GM12878 (cell line): ENCODE measurements around the gene SDHAF2. TPM values are rescaled to one million over a fixed set of nuclear protein-coding genes. Genes with fewer than 3 reads are reported as not detected.

ENCODE experiments used
- ATAC-seq: fragments of 200-7000 bp; cut with Tn5 transposase; 3 replicates; pipeline ENCODE4 v1.9.1; 2020; ENCODE audit warnings: mild to moderate bottlenecking, moderate library complexity
- BruUV-seq: library from RNA; stranded (reverse); fragments of 400-500 nt; replicated peaks from 2 replicates; lab custom pipeline; 2021; lab: Mats Ljungman, UMichigan
- CTCF ChIA-PET: fragments of 300-600 bp; sonication (Branson Sonifier 250); formaldehyde crosslinking; extraction: SDS; loops from one replicate; lab custom pipeline; 2021; ENCODE audit warnings: inconsistent platforms; lab: Yijun Ruan, JAX
- POLR2A ChIA-PET: fragments of 350-600 bp; formaldehyde crosslinking; extraction: SDS; loops from one replicate; lab custom pipeline; 2021; ENCODE audit warnings: inconsistent platforms; lab: Charles Lee
- RAD21 ChIA-PET: fragments of 300-600 bp; sonication (Branson Sonifier 250); formaldehyde crosslinking; loops from one replicate; lab custom pipeline; 2023; ENCODE audit warnings: antibody characterized with exemption; ENCODE audit not compliant: unreplicated experiment; lab: Charles Lee
- SMC1A ChIA-PET: fragments of 300-600 bp; sonication (Branson Sonifier 250); formaldehyde crosslinking; loops from one replicate; lab custom pipeline; 2023; ENCODE audit not compliant: unreplicated experiment, uncharacterized antibody; lab: Charles Lee
- DNase-seq: peaks from one replicate; pipeline ENCODE4 v3.0.0-alpha.2; 2011; ENCODE audit warnings: low read depth, low spot score
- FAIRE-seq: peaks from 3 replicates; lab custom pipeline; 2011; peaks lifted over from hg19 to GRCh38; lab: Jason Lieb, UNC
- H2AFZ ChIP-seq: 2 replicates; pipeline ENCODE4 v1.6.0; 2011; ENCODE audit warnings: low read depth, low read length, control low read depth; ENCODE audit not compliant: control insufficient read depth
- H3K27ac ChIP-seq: 2 replicates; pipeline ENCODE4 v1.5.1; 2011; ENCODE audit warnings: control low read depth; ENCODE audit not compliant: control insufficient read depth, insufficient read depth
- H3K27me3 ChIP-seq, 2 experiments: replicated peaks in 1 of 2; 2 replicates each; pipeline versions ENCODE4 v1.6.0 to v1.6.1; 2011; ENCODE audit warnings: low read length in 1 of 2; ENCODE audit not compliant: control insufficient read depth in 2 of 2, insufficient read depth in 2 of 2
- H3K36me3 ChIP-seq, 2 experiments: 2 replicates each; pipeline ENCODE4 v1.5.1; 2011; ENCODE audit warnings: low read length in 1 of 2; ENCODE audit not compliant: control insufficient read depth in 2 of 2, insufficient read depth in 2 of 2
- H3K4me1 ChIP-seq: 2 replicates; pipeline ENCODE4 v1.6.1; 2011; ENCODE audit warnings: mild to moderate bottlenecking, low read length, moderate library complexity, mixed read lengths; ENCODE audit not compliant: control insufficient read depth, insufficient read depth
- H3K4me2 ChIP-seq: 2 replicates; pipeline ENCODE4 v1.6.0; 2011; ENCODE audit warnings: control low read depth; ENCODE audit not compliant: control insufficient read depth, insufficient read depth
- H3K4me3 ChIP-seq: fragments of 200-600 bp; sonication (generic); 2 replicates; pipeline ENCODE4 v1.5.1; 2016
- H3K79me2 ChIP-seq: 2 replicates; pipeline ENCODE4 v1.6.0; 2011; ENCODE audit warnings: low read length; ENCODE audit not compliant: control insufficient read depth, insufficient read depth
- H3K9ac ChIP-seq: 2 replicates; pipeline ENCODE4 v1.8.0; 2011; ENCODE audit warnings: low read length, control low read depth, mixed read lengths; ENCODE audit not compliant: control insufficient read depth, insufficient read depth
- H3K9me3 ChIP-seq: replicated peaks from 3 replicates; pipeline ENCODE4 v1.5.1; 2011; ENCODE audit warnings: mild to moderate bottlenecking, low read length; ENCODE audit not compliant: control insufficient read depth, insufficient read depth
- H4K20me1 ChIP-seq: 2 replicates; pipeline ENCODE4 v1.6.0; 2011; ENCODE audit not compliant: control insufficient read depth, insufficient read depth
- CREM ChIP-seq: IDR thresholded peaks from 2 replicates; pipeline ENCODE4 v1.6.1; 2014; ENCODE audit warnings: antibody characterized with exemption, low read depth
- EP300 ChIP-seq, 2 experiments: fragments of 150-350 bp in 1 of 2; IDR thresholded peaks; 2 replicates each; pipeline ENCODE4 v1.6.1; 2011 to 2012; ENCODE audit warnings: low read depth in 2 of 2, low read length in 2 of 2, borderline replicate concordance in 1 of 2, improper control_type of control experiment in 1 of 2, inconsistent platforms in 1 of 2; ENCODE audit not compliant: control insufficient read depth in 1 of 2
- IRF3 ChIP-seq: fragments of 450-650 bp; IDR thresholded peaks from 2 replicates; pipeline ENCODE4 v1.6.1; 2014; ENCODE audit warnings: mild to moderate bottlenecking
- IRF4 ChIP-seq: IDR thresholded peaks from 2 replicates; pipeline ENCODE4 v1.6.1; 2011; ENCODE audit warnings: low read depth, low read length
- JUND ChIP-seq: IDR thresholded peaks from 2 replicates; pipeline ENCODE4 v1.6.1; 2012; ENCODE audit warnings: low read depth, mild to moderate bottlenecking, low read length, improper control_type of control experiment, moderate library complexity
- SIN3A ChIP-seq: IDR thresholded peaks from 2 replicates; pipeline ENCODE4 v1.6.1; 2012; ENCODE audit warnings: low read depth, low read length, improper control_type of control experiment
- SREBF2 ChIP-seq: IDR thresholded peaks from 2 replicates; pipeline ENCODE4 v1.6.1; 2012; ENCODE audit warnings: mild to moderate bottlenecking, low read length
- SUZ12 ChIP-seq: fragments of 200-600 bp; sonication (generic); IDR thresholded peaks from one replicate; pipeline ENCODE4 v1.6.1; 2018; ENCODE audit warnings: antibody characterized with exemption, mild to moderate bottlenecking; ENCODE audit not compliant: unreplicated experiment
- ZNF24 ChIP-seq: fragments of 450-650 bp; IDR thresholded peaks from 2 replicates; pipeline ENCODE4 v1.6.1; 2017; ENCODE audit warnings: antibody characterized with exemption, mild to moderate bottlenecking
- WGBS: methylation state at CpG from one replicate; pipeline ENCODE4 v1.1.6; 2016; ENCODE audit warnings: low lambda C conversion rate; ENCODE audit not compliant: insufficient replicate concordance, insufficient coverage; ENCODE audit errors: missing lambda C conversion rate; 5-methylcytosine and 5-hydroxymethylcytosine counted together
- in situ Hi-C: fragments of 300-500 bp; cut with MboI; formaldehyde crosslinking; loops from 9 replicates; pipeline ENCODE4 v1.14.3; 2018; ENCODE audit warnings: mixed read lengths
- intact Hi-C: fragments of 100-400 bp; cut with micrococcal nuclease; formaldehyde crosslinking; loops from one replicate; pipeline ENCODE4 v1.14.2; 2022; ENCODE audit not compliant: unreplicated experiment
- polyA plus RNA-seq, 11 experiments: library from polyadenylated mRNA; depleted of rRNA in 4 of 11; unstranded in 6 of 11; stranded (reverse) in 5 of 11; fragments of >200 nt; fragmentation: Nextera tagmentation in 4 of 11; fragmentation: Illumina TruSeq in 1 of 11; extraction: Ambion mirVana in 4 of 11; extraction: Trizol in 1 of 11; gene quantifications; 1 replicate in 1 of 11; 2 replicates in 10 of 11; pipeline versions ENCODE4 v1.2.1 to v1.2.3, GENCODE V29; 2011 to 2016; ENCODE audit warnings: inconsistent platforms in 2 of 11, missing spikeins in 2 of 11, low read depth in 1 of 11
- total RNA-seq, 4 experiments: library from RNA; depleted of rRNA in 3 of 4; stranded (reverse); fragments of >200 nt in 3 of 4; fragmentation: Illumina TruSeq in 1 of 4; extraction: Trizol in 1 of 4; gene quantifications; 2 replicates each; pipeline versions ENCODE4 v1.2.1 to v1.2.3, GENCODE V29; 2013 to 2021
- TF ChIP-seq, protein P1 (sequence below): fragments of 450-650 bp; IDR thresholded peaks from 2 replicates; pipeline ENCODE4 v1.6.1; 2016; ENCODE audit warnings: mild to moderate bottlenecking, moderate library complexity, borderline replicate concordance
- TF ChIP-seq, protein P2 (sequence below): fragments of 450-650 bp; IDR thresholded peaks from 2 replicates; pipeline ENCODE4 v1.6.1; 2017; ENCODE audit warnings: mild to moderate bottlenecking, moderate library complexity
- TF ChIP-seq, protein P3 (sequence below), 3 experiments: IDR thresholded peaks in 2 of 3; conservative IDR thresholded peaks in 1 of 3; 2 replicates each; pipeline ENCODE4 v1.5.1; 2011; ENCODE audit warnings: low read depth in 3 of 3, low read length in 3 of 3, mild to moderate bottlenecking in 3 of 3, control low read depth in 2 of 3, moderate library complexity in 2 of 3, inconsistent platforms in 1 of 3, mixed read lengths in 1 of 3; ENCODE audit not compliant: control insufficient read depth in 2 of 3, insufficient read depth in 1 of 3; ENCODE audit errors: extremely low read depth in 1 of 3

SDHAF2 gene
- total and polyA plus RNA-seq, 10 of the 15 experiments (the other 5 are each of a cell fraction or from before 2014, with no cell fraction given), result 30.6 to 160 (median 78.3) TPM

- no peak for FAIRE-seq
- RAD21 ChIA-PET, result no interaction called here
- no peak for DNase-seq
- no peak overlapping the region for H3K4me2 ChIP-seq
- no peaks in the 10 kb centered on the region for H3K36me3 ChIP-seq
- no peaks in the 10 kb centered on the region for H3K27me3 ChIP-seq
- no peaks in the 10 kb centered on the region for H4K20me1 ChIP-seq
- no peak overlapping the region for H2AFZ ChIP-seq
- no peaks in the 10 kb centered on the region for H3K9me3 ChIP-seq
- no peak for ATAC-seq
- BruUV-seq, result no TSS peak
- POLR2A ChIA-PET, result no interaction called here
- H3K27ac ChIP-seq, result no peak overlapping the region
- 35% methylated on average over 12 of the region's 12 CpGs for WGBS
- CTCF ChIA-PET, result no interaction called here
- in situ Hi-C loops (no loop called here), intact Hi-C loops (no loop called here)
- H3K79me2 ChIP-seq, result no peaks in the 10 kb centered on the region
- SMC1A ChIA-PET, result no interaction called here
- H3K4me3 ChIP-seq, result no peak overlapping the region
- no peaks in the 10 kb centered on the region for H3K4me1 ChIP-seq
- H3K9ac ChIP-seq, result no peak overlapping the region
- no peak for TF ChIP-seq IRF4
- no peak for TF ChIP-seq ZNF24
- no peak for TF ChIP-seq SUZ12
- TF ChIP-seq, protein P1, sequence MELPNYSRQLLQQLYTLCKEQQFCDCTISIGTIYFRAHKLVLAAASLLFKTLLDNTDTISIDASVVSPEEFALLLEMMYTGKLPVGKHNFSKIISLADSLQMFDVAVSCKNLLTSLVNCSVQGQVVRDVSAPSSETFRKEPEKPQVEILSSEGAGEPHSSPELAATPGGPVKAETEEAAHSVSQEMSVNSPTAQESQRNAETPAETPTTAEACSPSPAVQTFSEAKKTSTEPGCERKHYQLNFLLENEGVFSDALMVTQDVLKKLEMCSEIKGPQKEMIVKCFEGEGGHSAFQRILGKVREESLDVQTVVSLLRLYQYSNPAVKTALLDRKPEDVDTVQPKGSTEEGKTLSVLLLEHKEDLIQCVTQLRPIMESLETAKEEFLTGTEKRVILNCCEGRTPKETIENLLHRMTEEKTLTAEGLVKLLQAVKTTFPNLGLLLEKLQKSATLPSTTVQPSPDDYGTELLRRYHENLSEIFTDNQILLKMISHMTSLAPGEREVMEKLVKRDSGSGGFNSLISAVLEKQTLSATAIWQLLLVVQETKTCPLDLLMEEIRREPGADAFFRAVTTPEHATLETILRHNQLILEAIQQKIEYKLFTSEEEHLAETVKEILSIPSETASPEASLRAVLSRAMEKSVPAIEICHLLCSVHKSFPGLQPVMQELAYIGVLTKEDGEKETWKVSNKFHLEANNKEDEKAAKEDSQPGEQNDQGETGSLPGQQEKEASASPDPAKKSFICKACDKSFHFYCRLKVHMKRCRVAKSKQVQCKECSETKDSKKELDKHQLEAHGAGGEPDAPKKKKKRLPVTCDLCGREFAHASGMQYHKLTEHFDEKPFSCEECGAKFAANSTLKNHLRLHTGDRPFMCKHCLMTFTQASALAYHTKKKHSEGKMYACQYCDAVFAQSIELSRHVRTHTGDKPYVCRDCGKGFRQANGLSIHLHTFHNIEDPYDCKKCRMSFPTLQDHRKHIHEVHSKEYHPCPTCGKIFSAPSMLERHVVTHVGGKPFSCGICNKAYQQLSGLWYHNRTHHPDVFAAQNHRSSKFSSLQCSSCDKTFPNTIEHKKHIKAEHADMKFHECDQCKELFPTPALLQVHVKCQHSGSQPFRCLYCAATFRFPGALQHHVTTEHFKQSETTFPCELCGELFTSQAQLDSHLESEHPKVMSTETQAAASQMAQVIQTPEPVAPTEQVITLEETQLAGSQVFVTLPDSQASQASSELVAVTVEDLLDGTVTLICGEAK, result no peak
- no peak for TF ChIP-seq CREM
- no peak for TF ChIP-seq SREBF2
- no peak for TF ChIP-seq SIN3A
- TF ChIP-seq IRF3, result no peak
- no peak for TF ChIP-seq EP300 (IDR thresholded peaks at IDR 0.05; ENCODE audit: borderline replicate concordance in 1 of 2, control insufficient read depth in 1 of 2, low read depth in 2 of 2, low read length in 2 of 2)
- no peak for TF ChIP-seq JUND
- TF ChIP-seq, protein P2, sequence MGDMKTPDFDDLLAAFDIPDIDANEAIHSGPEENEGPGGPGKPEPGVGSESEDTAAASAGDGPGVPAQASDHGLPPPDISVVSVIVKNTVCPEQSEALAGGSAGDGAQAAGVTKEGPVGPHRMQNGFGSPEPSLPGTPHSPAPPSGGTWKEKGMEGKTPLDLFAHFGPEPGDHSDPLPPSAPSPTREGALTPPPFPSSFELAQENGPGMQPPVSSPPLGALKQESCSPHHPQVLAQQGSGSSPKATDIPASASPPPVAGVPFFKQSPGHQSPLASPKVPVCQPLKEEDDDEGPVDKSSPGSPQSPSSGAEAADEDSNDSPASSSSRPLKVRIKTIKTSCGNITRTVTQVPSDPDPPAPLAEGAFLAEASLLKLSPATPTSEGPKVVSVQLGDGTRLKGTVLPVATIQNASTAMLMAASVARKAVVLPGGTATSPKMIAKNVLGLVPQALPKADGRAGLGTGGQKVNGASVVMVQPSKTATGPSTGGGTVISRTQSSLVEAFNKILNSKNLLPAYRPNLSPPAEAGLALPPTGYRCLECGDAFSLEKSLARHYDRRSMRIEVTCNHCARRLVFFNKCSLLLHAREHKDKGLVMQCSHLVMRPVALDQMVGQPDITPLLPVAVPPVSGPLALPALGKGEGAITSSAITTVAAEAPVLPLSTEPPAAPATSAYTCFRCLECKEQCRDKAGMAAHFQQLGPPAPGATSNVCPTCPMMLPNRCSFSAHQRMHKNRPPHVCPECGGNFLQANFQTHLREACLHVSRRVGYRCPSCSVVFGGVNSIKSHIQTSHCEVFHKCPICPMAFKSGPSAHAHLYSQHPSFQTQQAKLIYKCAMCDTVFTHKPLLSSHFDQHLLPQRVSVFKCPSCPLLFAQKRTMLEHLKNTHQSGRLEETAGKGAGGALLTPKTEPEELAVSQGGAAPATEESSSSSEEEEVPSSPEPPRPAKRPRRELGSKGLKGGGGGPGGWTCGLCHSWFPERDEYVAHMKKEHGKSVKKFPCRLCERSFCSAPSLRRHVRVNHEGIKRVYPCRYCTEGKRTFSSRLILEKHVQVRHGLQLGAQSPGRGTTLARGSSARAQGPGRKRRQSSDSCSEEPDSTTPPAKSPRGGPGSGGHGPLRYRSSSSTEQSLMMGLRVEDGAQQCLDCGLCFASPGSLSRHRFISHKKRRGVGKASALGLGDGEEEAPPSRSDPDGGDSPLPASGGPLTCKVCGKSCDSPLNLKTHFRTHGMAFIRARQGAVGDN, result no peak
- TF ChIP-seq, protein P3, sequence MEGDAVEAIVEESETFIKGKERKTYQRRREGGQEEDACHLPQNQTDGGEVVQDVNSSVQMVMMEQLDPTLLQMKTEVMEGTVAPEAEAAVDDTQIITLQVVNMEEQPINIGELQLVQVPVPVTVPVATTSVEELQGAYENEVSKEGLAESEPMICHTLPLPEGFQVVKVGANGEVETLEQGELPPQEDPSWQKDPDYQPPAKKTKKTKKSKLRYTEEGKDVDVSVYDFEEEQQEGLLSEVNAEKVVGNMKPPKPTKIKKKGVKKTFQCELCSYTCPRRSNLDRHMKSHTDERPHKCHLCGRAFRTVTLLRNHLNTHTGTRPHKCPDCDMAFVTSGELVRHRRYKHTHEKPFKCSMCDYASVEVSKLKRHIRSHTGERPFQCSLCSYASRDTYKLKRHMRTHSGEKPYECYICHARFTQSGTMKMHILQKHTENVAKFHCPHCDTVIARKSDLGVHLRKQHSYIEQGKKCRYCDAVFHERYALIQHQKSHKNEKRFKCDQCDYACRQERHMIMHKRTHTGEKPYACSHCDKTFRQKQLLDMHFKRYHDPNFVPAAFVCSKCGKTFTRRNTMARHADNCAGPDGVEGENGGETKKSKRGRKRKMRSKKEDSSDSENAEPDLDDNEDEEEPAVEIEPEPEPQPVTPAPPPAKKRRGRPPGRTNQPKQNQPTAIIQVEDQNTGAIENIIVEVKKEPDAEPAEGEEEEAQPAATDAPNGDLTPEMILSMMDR (IDR thresholded peaks at IDR 0.05 in 2 of 3, conservative IDR thresholded peaks at IDR 0.05 in 1 of 3; ENCODE audit: control insufficient read depth in 2 of 3, extremely low read depth in 1 of 3, insufficient read depth in 1 of 3, low read depth in 3 of 3, low read length in 3 of 3), result no peak
Measured at GRCh38 chr11:61491736-61492395, 61.9 kb downstream of the SDHAF2 start.
